GM21515 (cell line): ENCODE measurements around the gene PCDHGA6.
"Not testable (repeated sequence)": the region's sequence is repeated elsewhere in the genome, so short reads cannot be mapped to it uniquely, and the experiment has no call there.

Experiments used
- ATAC-seq: cut with Tn5 transposase; IDR thresholded peaks from one replicate; pipeline ENCODE4 v1.9.1; 2021; ENCODE audit not compliant: unreplicated experiment

The PCDHGA6 gene

DNA sequence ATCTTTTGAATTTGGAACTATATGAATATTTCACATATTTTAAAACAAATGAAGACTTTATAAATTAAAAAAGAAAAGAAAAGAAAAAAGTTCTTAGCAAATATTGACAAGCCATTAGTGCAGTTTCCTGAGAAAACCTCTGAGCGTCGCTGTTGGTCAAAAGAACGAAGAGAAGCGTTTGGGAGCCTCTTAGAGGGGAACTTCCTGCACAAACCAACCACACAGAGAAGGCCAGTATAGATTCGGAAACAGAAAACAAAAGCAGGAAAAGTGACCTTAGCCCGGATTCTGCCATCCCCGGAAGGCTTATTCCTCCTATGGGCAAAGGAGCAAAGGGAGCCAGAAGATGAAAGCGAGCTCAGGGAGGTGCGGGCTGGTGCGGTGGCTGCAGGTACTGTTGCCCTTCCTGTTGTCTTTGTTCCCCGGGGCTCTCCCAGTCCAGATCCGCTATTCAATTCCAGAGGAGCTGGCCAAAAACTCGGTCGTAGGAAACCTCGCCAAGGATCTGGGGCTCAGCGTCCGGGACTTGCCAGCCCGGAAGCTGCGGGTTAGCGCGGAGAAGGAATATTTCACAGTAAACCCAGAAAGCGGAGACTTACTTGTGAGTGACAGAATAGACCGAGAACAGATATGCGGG is 13.8 kb upstream of the PCDHGA6 start, which contains the start of gene PCDHGB2:
TSS of gene PCDHGB2 (plus strand) at position 205 of the 637 bp plus-strand sequence. CDS start at position 347, 142 bp downstream.
- peak; percentile 63 for ATAC-seq

DNA sequence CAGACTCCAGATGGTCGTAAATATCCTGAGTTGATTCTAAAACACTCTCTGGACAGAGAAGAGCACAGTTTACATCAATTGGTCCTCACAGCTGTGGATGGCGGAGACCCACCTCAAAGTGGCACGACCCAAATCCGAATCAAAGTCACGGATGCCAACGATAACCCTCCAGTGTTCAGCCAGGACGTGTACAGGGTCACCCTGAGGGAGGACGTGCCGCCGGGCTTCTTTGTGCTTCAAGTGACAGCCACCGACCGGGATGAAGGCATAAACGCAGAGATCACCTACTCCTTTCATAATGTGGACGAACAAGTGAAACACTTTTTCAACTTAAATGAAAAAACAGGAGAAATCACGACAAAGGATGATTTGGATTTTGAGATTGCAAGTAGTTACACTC is 13.0 kb upstream of the PCDHGA6 start:
- ATAC-seq, result no peak

DNA sequence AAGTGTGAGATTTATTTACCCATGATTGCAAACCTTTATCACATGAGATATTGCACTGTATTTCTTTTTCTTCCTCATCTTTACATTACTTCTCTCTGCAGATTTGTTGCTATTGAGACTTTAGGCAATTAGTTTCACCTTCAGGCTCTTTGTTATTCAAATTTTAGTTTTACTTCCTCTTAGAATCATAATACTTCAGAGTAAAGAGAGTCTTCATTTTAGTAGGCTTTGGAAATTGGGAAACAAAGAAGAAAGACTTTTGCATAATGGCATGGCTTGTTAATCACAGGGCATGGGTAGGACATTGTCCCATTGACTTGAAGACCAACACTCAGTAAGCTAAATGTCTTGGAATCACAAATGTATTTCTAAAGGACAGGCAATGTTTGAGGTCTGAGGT is 11.0 kb upstream of the PCDHGA6 start:
- no peak for ATAC-seq

DNA sequence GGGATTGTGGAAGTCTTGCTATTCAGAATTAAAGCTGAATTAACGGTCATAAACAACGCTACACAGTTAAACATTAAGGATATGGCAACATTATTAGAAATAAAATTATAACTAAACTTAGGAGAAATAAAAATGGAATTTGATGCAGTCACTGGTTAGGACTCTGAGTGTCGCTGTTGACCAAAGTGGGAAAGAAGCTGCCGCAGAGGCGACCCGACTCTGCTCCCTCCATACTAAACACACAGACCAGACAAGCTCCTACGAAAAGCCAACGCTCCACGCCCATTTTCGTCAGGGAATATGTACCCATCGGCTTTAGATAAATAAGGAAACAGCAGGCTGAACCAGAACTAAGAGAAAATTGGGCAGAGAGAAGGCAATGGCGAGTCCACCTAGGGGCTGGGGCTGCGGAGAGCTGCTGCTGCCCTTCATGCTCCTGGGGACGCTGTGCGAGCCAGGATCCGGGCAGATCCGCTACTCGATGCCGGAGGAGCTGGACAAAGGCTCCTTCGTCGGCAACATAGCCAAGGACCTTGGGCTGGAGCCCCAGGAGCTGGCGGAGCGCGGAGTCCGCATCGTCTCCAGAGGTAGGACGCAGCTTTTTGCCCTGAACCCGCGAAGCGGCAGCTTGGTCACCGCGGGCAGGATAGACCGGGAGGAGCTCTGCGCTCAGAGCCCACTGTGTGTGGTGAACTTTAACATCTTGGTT is 9.6 kb upstream of the PCDHGA6 start, which contains the start of gene PCDHGA5:
TSS of gene PCDHGA5 (plus strand) at position 211 of the 709 bp plus-strand sequence. CDS start at position 380, 169 bp downstream.
- ATAC-seq, result no peak

DNA sequence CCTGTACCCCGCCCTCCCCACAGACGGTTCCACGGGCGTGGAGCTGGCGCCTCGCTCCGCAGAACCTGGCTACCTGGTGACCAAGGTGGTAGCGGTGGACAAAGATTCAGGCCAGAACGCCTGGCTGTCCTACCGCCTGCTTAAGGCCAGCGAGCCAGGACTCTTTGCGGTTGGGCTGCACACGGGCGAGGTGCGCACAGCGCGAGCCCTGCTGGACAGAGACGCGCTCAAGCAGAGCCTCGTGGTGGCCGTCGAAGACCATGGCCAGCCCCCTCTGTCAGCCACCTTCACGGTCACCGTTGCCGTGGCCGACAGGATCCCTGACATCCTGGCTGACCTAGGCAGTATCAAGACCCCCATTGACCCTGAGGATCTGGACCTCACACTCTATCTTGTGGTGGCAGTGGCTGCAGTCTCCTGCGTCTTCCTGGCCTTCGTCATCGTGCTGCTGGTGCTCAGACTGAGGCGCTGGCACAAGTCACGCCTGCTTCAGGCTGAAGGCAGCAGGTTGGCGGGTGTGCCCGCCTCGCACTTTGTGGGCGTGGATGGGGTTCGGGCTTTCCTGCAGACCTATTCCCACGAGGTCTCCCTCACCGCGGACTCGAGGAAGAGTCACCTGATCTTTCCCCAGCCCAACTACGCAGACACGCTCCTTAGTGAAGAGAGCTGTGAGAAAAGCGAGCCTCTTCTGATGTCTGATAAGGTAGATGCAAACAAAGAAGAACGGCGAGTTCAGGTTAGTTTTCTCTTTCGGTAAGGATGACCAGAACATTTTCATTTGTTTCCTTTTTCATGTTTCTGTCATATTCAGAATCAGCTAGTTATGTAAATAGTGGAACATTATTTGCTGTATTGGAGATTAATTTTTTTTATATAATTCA is 7.4 kb upstream of the PCDHGA6 start:
- ATAC-seq, result no peak

DNA sequence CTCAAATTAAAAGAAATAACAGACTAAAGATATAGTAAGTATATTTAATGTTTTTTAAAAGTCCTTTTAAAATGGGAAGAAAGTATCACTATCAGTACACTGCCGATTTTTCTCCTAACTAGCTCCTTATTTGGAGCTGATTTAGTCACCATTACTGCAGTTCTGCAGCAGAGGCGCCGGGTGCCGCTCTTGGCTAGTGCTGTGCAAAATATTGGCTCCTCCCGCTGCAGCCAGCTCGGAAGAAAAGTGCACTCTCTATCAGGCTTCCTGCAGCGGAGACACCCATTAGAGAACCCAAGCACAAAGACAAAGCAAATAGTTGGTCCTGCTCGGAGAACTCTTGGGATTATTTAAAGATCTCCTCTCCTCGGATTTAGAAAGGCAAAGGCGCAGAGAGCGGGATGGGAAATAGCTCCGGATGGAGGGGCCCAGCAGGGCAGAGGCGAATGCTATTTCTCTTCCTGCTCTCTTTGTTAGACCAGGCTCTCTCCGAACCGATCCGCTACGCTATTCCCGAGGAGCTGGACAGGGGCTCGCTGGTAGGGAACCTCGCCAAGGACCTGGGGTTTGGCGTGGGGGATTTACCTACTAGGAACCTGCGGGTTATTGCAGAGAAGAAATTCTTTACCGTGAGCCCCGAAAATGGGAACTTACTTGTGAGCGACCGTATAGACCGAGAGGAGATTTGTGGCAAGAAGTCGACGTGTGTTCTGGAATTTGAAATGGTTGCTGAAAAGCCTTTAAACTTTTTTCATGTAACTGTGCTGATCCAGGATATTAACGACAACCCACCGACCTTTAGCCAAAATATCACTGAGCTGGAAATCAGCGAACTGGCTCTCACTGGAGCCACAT is 3.5 kb upstream of the PCDHGA6 start, which contains the start of gene PCDHGB3:
TSS of gene PCDHGB3 (plus strand) at position 249 of the 855 bp plus-strand sequence. CDS start at position 402, 153 bp downstream.
- peak; percentile 96 for ATAC-seq

DNA sequence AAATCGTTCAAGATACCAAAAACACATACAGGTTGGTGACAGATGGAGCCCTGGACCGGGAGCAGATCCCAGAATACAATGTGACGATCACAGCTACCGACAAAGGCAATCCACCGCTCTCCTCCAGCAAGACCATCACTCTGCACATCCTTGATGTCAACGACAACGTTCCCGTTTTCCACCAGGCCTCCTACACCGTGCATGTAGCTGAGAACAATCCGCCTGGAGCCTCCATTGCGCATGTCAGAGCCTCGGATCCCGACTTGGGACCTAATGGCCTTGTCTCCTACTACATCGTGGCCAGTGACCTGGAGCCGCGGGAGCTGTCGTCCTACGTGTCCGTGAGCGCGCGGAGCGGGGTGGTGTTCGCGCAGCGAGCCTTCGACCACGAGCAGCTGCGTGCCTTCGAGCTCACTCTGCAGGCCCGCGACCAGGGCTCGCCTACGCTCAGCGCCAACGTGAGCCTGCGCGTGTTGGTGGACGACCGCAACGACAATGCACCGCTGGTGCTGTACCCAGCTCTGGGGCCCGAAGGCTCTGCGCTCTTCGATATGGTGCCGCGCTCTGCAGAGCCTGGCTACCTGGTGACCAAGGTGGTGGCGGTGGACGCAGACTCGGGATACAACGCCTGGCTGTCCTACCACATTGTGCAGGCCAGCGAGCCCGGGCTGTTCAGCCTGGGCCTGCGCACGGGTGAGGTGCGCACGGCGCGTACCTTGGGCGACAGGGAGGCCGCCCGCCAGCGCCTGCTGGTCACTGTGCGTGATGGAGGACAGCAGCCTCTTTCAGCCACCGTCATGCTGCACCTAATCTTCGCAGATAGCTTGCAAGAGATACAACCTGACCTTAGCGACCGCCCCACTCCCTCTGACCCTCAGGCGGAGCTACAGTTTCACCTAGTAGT is 1.9 kb upstream of the PCDHGA6 start:
- ATAC-seq, result no peak

DNA sequence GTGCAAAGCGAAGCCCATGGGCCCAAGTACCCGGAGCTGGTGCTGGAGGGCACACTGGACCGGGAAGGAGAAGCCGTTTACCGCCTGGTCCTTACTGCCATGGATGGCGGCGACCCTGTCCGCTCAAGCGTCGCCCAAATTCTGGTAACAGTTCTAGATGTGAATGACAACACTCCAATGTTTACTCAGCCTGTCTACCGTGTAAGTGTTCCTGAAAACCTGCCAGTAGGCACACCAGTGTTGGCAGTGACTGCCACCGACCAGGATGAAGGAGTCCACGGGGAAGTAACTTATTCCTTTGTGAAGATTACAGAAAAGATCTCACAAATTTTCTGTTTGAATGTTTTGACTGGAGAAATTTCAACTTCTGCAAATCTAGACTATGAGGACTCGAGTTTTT is 936 bp downstream of the PCDHGA6 start:
- ATAC-seq, result no peak

DNA sequence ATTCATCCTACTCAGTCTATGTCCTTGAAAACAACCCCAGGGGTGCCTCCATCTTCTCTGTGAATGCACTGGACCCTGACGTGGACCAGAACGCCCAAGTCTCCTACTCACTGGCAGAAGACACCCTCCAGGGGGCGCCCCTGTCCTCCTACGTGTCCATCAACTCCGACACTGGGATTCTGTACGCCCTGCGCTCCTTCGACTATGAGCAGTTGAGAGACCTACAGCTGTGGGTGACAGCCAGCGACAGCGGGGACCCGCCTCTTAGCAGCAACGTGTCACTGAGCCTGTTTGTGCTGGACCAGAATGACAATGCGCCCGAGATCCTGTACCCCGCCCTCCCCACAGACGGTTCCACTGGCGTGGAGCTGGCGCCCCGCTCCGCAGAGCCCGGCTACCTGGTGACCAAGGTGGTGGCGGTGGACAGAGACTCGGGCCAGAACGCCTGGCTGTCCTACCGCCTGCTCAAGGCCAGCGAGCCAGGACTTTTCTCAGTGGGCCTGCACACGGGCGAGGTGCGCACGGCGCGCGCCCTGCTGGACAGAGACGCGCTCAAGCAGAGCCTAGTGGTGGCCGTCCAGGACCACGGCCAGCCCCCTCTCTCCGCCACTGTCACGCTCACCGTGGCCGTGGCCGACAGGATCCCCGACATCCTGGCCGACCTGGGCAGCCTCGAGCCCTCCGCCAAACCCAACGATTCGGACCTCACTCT is 1.9 kb downstream of the PCDHGA6 start:
- not testable (repeated sequence) for ATAC-seq

DNA sequence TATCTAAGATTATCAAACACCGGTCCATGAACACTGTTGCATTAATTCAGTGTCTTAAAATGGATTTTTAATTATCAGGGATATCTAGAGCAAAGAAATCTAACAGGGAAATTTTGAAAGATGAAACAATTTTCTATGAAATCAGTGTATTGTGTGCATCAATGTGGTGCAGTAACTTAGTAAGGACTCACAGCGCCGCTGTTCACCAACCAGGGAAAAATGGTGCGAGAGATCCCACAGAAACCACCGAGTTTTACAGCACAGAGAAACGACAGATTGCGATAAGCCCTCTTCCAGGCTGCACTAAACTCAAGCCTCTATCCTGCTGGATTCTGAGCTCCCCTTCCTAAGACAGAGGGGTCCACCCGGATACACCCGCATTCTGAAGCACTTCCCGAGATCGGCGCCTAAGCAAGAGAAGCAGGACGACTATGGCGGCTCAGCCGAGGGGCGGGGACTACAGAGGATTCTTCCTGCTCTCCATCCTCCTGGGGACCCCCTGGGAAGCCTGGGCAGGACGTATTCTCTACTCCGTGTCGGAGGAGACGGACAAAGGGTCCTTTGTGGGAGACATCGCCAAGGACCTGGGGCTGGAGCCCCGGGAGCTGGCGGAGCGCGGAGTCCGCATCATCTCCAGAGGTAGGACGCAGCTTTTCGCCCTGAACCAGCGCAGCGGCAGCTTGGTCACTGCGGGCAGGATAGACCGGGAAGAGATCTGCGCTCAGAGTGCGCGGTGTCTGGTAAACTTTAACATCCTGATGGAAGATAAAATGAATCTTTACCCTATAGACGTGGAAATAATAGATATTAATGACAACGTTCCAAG is 9.0 kb downstream of the PCDHGA6 start, which contains the start of gene PCDHGA7:
TSS of gene PCDHGA7 (plus strand) at position 274 of the 826 bp plus-strand sequence. CDS start at position 432, 158 bp downstream.
- ATAC-seq, result no peak

DNA sequence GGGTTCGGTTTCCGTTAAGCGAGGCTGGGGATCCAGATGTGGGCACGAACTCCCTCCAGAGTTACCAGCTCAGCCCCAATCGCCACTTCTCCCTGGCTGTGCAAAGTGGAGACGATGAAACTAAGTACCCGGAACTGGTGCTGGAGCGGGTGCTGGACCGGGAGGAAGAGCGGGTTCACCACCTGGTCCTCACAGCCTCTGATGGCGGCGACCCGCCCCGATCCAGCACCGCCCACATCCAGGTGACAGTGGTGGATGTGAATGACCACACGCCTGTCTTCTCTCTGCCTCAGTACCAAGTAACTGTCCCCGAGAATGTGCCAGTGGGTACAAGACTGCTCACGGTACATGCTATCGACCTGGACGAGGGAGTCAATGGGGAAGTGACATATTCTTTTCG is 9.7 kb downstream of the PCDHGA6 start:
- ATAC-seq, result no peak

DNA sequence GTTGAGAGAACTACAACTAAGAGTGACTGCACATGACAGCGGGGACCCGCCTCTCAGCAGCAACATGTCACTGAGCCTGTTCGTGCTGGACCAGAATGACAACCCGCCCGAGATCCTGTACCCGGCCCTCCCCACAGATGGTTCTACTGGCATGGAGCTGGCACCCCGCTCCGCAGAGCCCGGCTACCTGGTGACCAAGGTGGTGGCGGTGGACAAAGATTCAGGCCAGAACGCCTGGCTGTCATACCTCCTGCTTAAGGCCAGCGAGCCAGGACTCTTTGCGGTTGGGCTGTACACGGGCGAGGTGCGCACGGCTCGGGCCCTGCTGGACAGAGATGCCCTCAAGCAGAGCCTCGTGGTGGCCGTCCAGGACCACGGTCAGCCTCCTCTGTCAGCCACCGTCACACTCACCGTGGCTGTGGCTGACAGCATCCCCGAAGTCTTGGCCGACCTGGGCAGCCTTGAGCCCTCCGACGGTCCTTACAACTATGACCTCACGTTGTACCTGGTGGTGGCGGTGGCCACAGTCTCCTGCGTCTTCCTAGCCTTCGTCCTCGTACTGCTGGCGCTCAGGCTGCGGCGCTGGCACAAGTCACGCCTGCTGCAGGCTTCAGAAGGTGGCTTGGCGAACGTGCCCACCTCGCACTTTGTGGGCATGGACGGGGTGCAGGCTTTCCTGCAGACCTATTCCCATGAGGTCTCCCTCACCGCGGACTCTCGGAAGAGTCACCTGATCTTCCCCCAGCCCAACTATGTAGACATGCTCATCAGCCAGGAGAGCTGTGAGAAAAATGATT is 11.0 kb downstream of the PCDHGA6 start:
- ATAC-seq, result no peak

DNA sequence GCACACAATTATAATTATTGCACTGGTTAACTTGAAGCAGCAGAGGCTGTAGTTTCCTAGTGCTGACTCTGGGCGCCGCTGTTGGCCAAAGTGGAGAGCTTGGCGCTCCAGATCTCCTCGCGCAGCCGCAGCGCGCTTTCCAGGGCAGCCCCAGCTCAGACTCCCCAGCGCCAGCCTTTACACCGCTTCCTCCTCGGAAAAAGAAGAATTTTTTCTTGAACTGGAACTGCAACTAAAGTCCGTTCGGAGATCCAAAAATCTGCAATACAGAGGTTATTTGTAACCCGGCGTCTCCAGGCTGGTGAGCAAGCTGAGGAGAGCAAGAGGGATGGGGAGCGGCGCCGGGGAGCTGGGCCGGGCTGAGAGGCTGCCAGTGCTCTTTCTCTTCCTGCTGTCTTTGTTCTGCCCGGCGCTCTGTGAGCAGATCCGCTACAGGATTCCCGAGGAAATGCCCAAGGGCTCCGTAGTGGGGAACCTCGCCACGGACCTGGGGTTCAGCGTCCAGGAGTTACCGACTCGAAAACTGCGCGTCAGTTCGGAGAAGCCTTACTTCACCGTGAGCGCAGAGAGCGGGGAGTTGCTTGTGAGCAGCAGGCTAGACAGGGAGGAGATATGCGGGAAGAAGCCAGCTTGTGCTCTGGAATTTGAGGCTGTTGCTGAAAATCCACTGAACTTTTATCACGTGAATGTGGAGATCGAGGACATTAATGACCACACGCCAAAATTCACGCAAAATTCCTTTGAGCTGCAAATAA is 14.0 kb downstream of the PCDHGA6 start, which contains the start of gene PCDHGB4:
TSS of gene PCDHGB4 (plus strand) at position 142 of the 755 bp plus-strand sequence. CDS start at position 329, 187 bp downstream.
- ATAC-seq, result peak; percentile 78

DNA sequence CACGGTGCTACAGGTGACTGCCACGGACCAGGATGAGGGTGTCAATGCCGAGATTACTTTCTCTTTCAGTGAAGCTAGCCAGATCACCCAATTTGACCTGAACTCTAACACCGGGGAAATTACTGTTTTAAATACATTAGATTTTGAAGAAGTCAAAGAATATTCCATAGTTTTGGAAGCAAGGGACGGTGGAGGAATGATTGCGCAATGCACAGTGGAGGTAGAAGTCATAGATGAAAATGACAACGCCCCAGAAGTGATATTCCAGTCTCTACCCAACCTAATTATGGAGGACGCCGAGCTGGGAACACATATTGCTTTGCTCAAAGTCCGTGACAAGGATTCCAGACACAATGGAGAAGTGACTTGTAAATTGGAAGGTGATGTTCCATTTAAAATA is 15.0 kb downstream of the PCDHGA6 start:
- no peak for ATAC-seq

DNA sequence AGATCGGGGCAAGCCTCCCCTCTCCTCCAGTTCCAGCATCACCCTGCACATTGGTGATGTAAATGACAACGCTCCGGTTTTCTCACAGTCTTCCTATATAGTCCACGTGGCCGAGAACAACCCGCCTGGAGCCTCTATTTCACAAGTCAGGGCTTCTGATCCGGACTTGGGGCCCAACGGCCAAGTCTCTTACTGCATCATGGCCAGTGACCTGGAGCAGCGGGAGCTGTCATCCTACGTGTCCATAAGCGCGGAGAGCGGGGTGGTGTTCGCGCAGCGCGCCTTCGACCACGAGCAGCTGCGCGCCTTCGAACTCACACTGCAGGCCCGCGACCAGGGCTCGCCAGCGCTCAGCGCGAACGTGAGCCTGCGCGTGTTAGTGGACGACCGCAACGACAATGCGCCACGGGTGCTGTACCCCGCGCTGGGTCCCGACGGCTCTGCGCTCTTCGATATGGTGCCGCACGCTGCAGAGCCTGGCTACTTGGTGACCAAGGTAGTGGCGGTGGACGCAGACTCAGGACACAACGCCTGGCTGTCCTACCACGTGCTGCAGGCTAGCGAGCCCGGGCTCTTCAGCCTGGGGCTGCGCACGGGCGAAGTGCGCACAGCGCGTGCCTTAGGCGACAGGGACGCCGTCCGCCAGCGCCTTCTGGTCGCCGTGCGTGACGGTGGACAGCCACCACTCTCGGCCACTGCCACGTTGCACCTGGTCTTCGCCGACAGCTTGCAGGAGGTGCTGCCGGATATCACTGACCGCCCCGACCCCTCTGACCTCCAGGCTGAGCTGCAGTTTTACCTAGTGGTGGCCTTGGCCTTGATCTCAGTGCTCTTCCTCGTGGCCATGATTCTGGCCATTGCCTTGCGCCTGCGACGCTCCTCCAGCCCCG is 15.7 kb downstream of the PCDHGA6 start:
- no peak for ATAC-seq
